Thyroid gland (tissue), 4 donors: ENCODE data around the gene PABPN1L. TPM values are rescaled to one million over a fixed set of nuclear protein-coding genes. Genes with fewer than 3 reads are reported as not detected.
A peak's percentile ranks its signal among the peaks of the same experiment; 100 is the strongest.

Experiments
- DNase-seq, 2 donors: peaks; one replicate each; pipeline ENCODE4 v3.0.0-alpha.2; 2019
- H3K27ac ChIP-seq, 3 donors: fragments of 200-600 bp; sonication (generic); 1 replicate in 2 of 3; 2 replicates in 1 of 3; pipeline ENCODE4 v1.5.1; 2016 to 2019; ENCODE audit warnings: mild to moderate bottlenecking in 1 of 3, moderate library complexity in 1 of 3
- H3K27me3 ChIP-seq: fragments of 200-600 bp; sonication (generic); one replicate; pipeline ENCODE4 v1.5.1; 2019
- H3K36me3 ChIP-seq, 2 donors: fragments of 200-600 bp; sonication (generic); one replicate each; pipeline ENCODE4 v1.5.1; 2016 to 2019
- H3K4me1 ChIP-seq, 2 donors: fragments of 200-600 bp; sonication (generic); one replicate each; pipeline ENCODE4 v1.5.1; 2017 to 2019
- H3K4me3 ChIP-seq, 3 donors: fragments of 200-600 bp; sonication (generic); replicated peaks in 1 of 3; 1 replicate in 2 of 3; 2 replicates in 1 of 3; pipeline ENCODE4 v1.5.1; 2016; ENCODE audit warnings: mild to moderate bottlenecking in 1 of 3
- H3K9me3 ChIP-seq: fragments of 200-600 bp; sonication (generic); one replicate; pipeline ENCODE4 v1.5.1; 2017
- CTCF ChIP-seq, 6 experiments: fragments of 200-600 bp in 3 of 6; fragments of 450-650 bp in 3 of 6; sonication (generic) in 3 of 6; IDR thresholded peaks; one replicate each; pipeline ENCODE4 v1.5.1; 2016 to 2019; ENCODE audit warnings: antibody characterized with exemption in 6 of 6, mild to moderate bottlenecking in 2 of 6, inconsistent platforms in 1 of 6, moderate library complexity in 1 of 6
- POLR2A ChIP-seq, 2 donors: fragments of 450-650 bp; IDR thresholded peaks; one replicate each; pipeline ENCODE4 v1.6.1; 2017; ENCODE audit warnings: antibody characterized with exemption in 2 of 2, mild to moderate bottlenecking in 2 of 2, moderate library complexity in 1 of 2
- WGBS, 2 donors: methylation state at CpG; one replicate each; pipeline ENCODE4 v1.1.5; 2017; 5-methylcytosine and 5-hydroxymethylcytosine counted together
- intact Hi-C: fragments of 100-400 bp; cut with DNase I; formaldehyde crosslinking; loops from one replicate; pipeline ENCODE4 v1.15.1; 2023
- total RNA-seq, 4 donors: library from RNA; depleted of rRNA; stranded (reverse); fragments of >200 nt; gene quantifications; one replicate each; pipeline ENCODE4 v1.2.3, GENCODE V29; 2016

The PABPN1L gene
- total RNA-seq, 4 donors from 2014 or later = not detected

- no peak for DNase-seq
- no peaks in the 10 kb centered on the region for H3K9me3 ChIP-seq
- no peaks in the 10 kb centered on the region for H3K27me3 ChIP-seq
- H3K27ac ChIP-seq = no peak overlapping the region
- 93 to 98% methylated on average over 34 to 43 of the region's 49 CpGs for WGBS, 2 donors
- H3K36me3 ChIP-seq = no peaks in the 10 kb centered on the region
- peaks cover 14 to 29% of the 10 kb centered on the region in 2 donors for H3K4me1 ChIP-seq
- intact Hi-C loops = no loop called here
- H3K4me3 ChIP-seq = no peak overlapping the region
- no peak for TF ChIP-seq CTCF (IDR thresholded peaks at IDR 0.05)
- TF ChIP-seq POLR2A (IDR thresholded peaks at IDR 0.05) = no peak
Measured at GRCh38 chr16:88883117-88883895, 16.8 kb upstream of the PABPN1L start.

- no peaks in the 10 kb centered on the region for H3K36me3 ChIP-seq
- intact Hi-C loops = no loop called here
- no peaks in the 10 kb centered on the region for H3K9me3 ChIP-seq
Measured at GRCh38 chr16:88882358-88883030, 16.0 kb upstream of the PABPN1L start.

GRCh38 chr16:88881675-88882357, 15.4 kb upstream of the PABPN1L start:
- no peak for DNase-seq
- H3K4me3 ChIP-seq = no peak overlapping the region
- TF ChIP-seq CTCF (IDR thresholded peaks at IDR 0.05) (no peak), POLR2A (IDR thresholded peaks at IDR 0.05) (no peak)
- no peaks in the 10 kb centered on the region for H3K36me3 ChIP-seq
- H3K27me3 ChIP-seq = no peaks in the 10 kb centered on the region
- peaks cover 10 to 15% of the 10 kb centered on the region in 2 donors for H3K4me1 ChIP-seq
- intact Hi-C loops = no loop called here
- no peak overlapping the region for H3K27ac ChIP-seq
- 76 to 83% methylated on average over 21 to 23 of the region's 27 CpGs for WGBS, 2 donors
- no peaks in the 10 kb centered on the region for H3K9me3 ChIP-seq

More at GRCh38 chr16:88882358-88883030, 16.0 kb upstream of the PABPN1L start:
- no peak overlapping the region for H3K4me3 ChIP-seq
- DNase-seq = no peak
- no peaks in the 10 kb centered on the region for H3K27me3 ChIP-seq
- H3K27ac ChIP-seq = no peak overlapping the region
- TF ChIP-seq POLR2A (IDR thresholded peaks at IDR 0.05) = no peak
- WGBS, 2 donors = 89 to 93% methylated on average over 24 to 25 of the region's 26 CpGs
- peaks cover 14 to 22% of the 10 kb centered on the region in 2 donors for H3K4me1 ChIP-seq

GRCh38 chr16:88881007-88881615, 14.7 kb upstream of the PABPN1L start:
- H3K4me3 ChIP-seq = no peak overlapping the region
- peaks cover 6 to 8% of the 10 kb centered on the region in 2 donors for H3K4me1 ChIP-seq
- no peak overlapping the region for H3K27ac ChIP-seq
- intact Hi-C loops = no loop called here
- H3K9me3 ChIP-seq = no peaks in the 10 kb centered on the region
- H3K36me3 ChIP-seq = no peaks in the 10 kb centered on the region
- 53 to 62% methylated on average over 6 to 21 of the region's 46 CpGs for WGBS, 2 donors
- peak in 1 of 2 donors; percentile 7 for DNase-seq
- H3K27me3 ChIP-seq = no peaks in the 10 kb centered on the region
- no peak for TF ChIP-seq POLR2A (IDR thresholded peaks at IDR 0.05)
- TF ChIP-seq CTCF (IDR thresholded peaks at IDR 0.05) = no peak

GRCh38 chr16:88880226-88881006, 14.0 kb upstream of the PABPN1L start:
- no peaks in the 10 kb centered on the region for H3K36me3 ChIP-seq
- no peak overlapping the region for H3K4me3 ChIP-seq
- intact Hi-C loops = no loop called here
- no peak for TF ChIP-seq CTCF (IDR thresholded peaks at IDR 0.05)
- TF ChIP-seq POLR2A (IDR thresholded peaks at IDR 0.05) = no peak
- DNase-seq = no peak
- no peaks in the 10 kb centered on the region for H3K27me3 ChIP-seq
- H3K9me3 ChIP-seq = no peaks in the 10 kb centered on the region
- H3K4me1 ChIP-seq = peaks cover 0 to 1% of the 10 kb centered on the region in 2 donors
- no peak overlapping the region for H3K27ac ChIP-seq
- WGBS, 2 donors = 78 to 93% methylated on average over 12 to 35 of the region's 36 CpGs
